SU-DHL-6 (cell line): ENCODE data around the gene MDFI.

ENCODE experiments used
- H2AFZ ChIP-seq: fragments of 200-600 bp; sonication (generic); 2 replicates; pipeline ENCODE4 v1.6.1; 2014; ENCODE audit warnings: low read depth, mild to moderate bottlenecking, moderate library complexity, mixed read lengths, antibody characterized with exemption, low read length; ENCODE audit not compliant: severe bottlenecking
- H3F3A ChIP-seq: fragments of 200-600 bp; shearing (Covaris generic); 2 replicates; pipeline ENCODE4 v1.6.0; 2016; ENCODE audit warnings: antibody characterized with exemption, mild to moderate bottlenecking; ENCODE audit not compliant: insufficient read depth
- H3K27ac ChIP-seq: fragments of 200-600 bp; sonication (generic); 2 replicates; pipeline ENCODE4 v1.5.1; 2016; ENCODE audit warnings: low read depth, mild to moderate bottlenecking, low read length, moderate library complexity, mixed read lengths
- H3K27me3 ChIP-seq: fragments of 200-600 bp; sonication (generic), shearing (Covaris generic); 2 replicates; pipeline ENCODE4 v1.6.0; 2014; ENCODE audit warnings: mild to moderate bottlenecking, low read length
- H3K36me3 ChIP-seq: fragments of 200-600 bp; sonication (generic); 2 replicates; pipeline ENCODE4 v1.6.1; 2014; ENCODE audit warnings: mild to moderate bottlenecking, low read length, mixed read lengths
- H3K4me2 ChIP-seq: fragments of 300-600, 200-600 bp; shearing (Covaris generic), sonication (generic); 2 replicates; pipeline ENCODE4 v1.6.0; 2014; ENCODE audit warnings: low read length, low read depth, mild to moderate bottlenecking; ENCODE audit not compliant: poor library complexity, severe bottlenecking
- H3K4me3 ChIP-seq: fragments of 200-600 bp; sonication (generic); 2 replicates; pipeline ENCODE4 v1.5.1; 2014; ENCODE audit warnings: antibody characterized with exemption, low read length, mild to moderate bottlenecking, mixed read lengths; ENCODE audit not compliant: insufficient read depth, poor library complexity, severe bottlenecking
- H3K79me2 ChIP-seq: fragments of 200-600 bp; sonication (generic); 2 replicates; pipeline ENCODE4 v1.6.1; 2014; ENCODE audit warnings: mild to moderate bottlenecking, low read length, moderate library complexity; ENCODE audit not compliant: insufficient read depth
- H3K9ac ChIP-seq: fragments of 200-600 bp; sonication (generic); 2 replicates; pipeline ENCODE4 v1.7.0; 2014; ENCODE audit warnings: mild to moderate bottlenecking, low read length
- H3K9me2 ChIP-seq: fragments of 200-600 bp; sonication (generic); replicated peaks from 2 replicates; pipeline ENCODE4 v1.6.1; 2014; ENCODE audit warnings: low read length; ENCODE audit not compliant: insufficient read depth
- H3K9me3 ChIP-seq: fragments of 200-600 bp; sonication (generic); 2 replicates; pipeline ENCODE4 v1.6.1; 2014; ENCODE audit warnings: low read length, mixed read lengths; ENCODE audit not compliant: insufficient read depth
- H4K20me1 ChIP-seq: fragments of 200-600 bp; sonication (generic); 2 replicates; pipeline ENCODE4 v1.6.1; 2014; ENCODE audit warnings: low read depth, mild to moderate bottlenecking, antibody characterized with exemption, low read length, moderate library complexity, mixed read lengths
- CTCF ChIP-seq: fragments of 200-600 bp; sonication (generic); IDR thresholded peaks from one replicate; pipeline ENCODE4 v1.5.1; 2017; ENCODE audit warnings: antibody characterized with exemption, mild to moderate bottlenecking, low read length, moderate library complexity; ENCODE audit not compliant: insufficient read depth, poor library complexity, severe bottlenecking
- EZH2phosphoT487 ChIP-seq: fragments of 200-600 bp; sonication (generic), shearing (Covaris generic); conservative IDR thresholded peaks from 2 replicates; pipeline ENCODE4 v1.6.1; 2018; ENCODE audit warnings: mild to moderate bottlenecking, antibody characterized with exemption, low read length, moderate library complexity, mixed read lengths

MDFI gene

GRCh38 chr6:41596807-41597206 lies 41.5 kb upstream of the MDFI start:
- H3K27me3 ChIP-seq: no peaks in the 10 kb centered on the region
- H3K9me3 ChIP-seq: no peaks in the 10 kb centered on the region
- no peak overlapping the region for H3K9ac ChIP-seq
- H3K4me3 ChIP-seq: no peak overlapping the region
- H3K4me2 ChIP-seq: no peak overlapping the region
- no peak overlapping the region for H2AFZ ChIP-seq
- no peaks in the 10 kb centered on the region for H3K79me2 ChIP-seq
- no peak overlapping the region for H3K27ac ChIP-seq
- no peaks in the 10 kb centered on the region for H3K9me2 ChIP-seq
- TF ChIP-seq CTCF: no peak
- no peak for TF ChIP-seq EZH2phosphoT487
- H3F3A ChIP-seq: no peaks in the 10 kb centered on the region
- no peaks in the 10 kb centered on the region for H3K36me3 ChIP-seq
- no peaks in the 10 kb centered on the region for H4K20me1 ChIP-seq

DNA sequence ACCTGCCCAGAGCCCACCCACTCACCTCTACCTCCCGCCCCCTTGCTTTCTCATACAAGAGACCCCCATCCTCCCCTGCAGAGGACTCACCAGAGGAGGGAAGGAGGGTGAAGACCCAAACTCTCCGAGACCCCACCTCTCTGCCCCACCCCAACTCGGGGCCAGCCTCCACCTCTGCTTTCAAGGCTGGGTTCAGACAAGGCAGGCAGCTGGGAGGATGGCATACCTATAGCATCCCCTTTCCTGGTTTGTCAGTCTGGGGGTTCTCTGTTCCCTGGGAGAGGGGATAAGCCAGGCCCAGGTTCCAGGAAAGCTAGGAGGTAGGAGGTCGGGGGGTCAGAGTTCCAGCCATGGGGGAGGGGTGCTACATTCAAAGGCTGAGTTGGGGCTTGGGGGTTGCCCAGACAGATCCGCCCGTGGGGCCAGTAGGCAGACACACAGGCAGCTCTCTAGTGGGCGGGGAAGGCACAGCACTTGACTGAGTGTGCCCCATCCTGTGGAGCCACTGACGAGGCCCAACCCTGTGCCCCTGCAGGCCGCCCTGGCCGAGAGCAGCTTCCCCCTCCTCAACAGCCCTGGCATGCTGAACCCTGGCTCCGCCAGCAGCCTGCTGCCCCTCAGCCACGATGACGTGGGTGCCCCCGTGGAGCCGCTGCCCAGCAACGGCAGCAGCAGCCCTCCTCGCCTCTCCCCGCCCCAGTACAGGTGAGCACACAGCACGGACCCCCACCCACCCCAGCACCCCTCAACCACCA lies 40.8 kb upstream of the MDFI start:
- H4K20me1 ChIP-seq: no peaks in the 10 kb centered on the region
- no peak overlapping the region for H3K4me3 ChIP-seq
- H3K36me3 ChIP-seq: no peaks in the 10 kb centered on the region
- H3K9me3 ChIP-seq: no peaks in the 10 kb centered on the region
- TF ChIP-seq CTCF (no peak), EZH2phosphoT487 (no peak)
- H3K79me2 ChIP-seq: no peaks in the 10 kb centered on the region
- H3K27ac ChIP-seq: no peak overlapping the region
- no peaks in the 10 kb centered on the region for H3K27me3 ChIP-seq
- no peak overlapping the region for H3K4me2 ChIP-seq
- H2AFZ ChIP-seq: no peak overlapping the region
- no peaks in the 10 kb centered on the region for H3K9me2 ChIP-seq
- H3F3A ChIP-seq: no peaks in the 10 kb centered on the region
- no peak overlapping the region for H3K9ac ChIP-seq

GRCh38 chr6:41598670-41599014 lies 39.6 kb upstream of the MDFI start:
- Histone ChIP-seq H3F3A (no peaks in the 10 kb centered on the region), H2AFZ (no peak overlapping the region), H3K27me3 (no peaks in the 10 kb centered on the region), H3K4me3 (no peak overlapping the region), H3K9me3 (no peaks in the 10 kb centered on the region), H3K9ac (no peak overlapping the region), H4K20me1 (no peaks in the 10 kb centered on the region), H3K4me2 (no peak overlapping the region), H3K36me3 (no peaks in the 10 kb centered on the region), H3K9me2 (no peaks in the 10 kb centered on the region), H3K79me2 (no peaks in the 10 kb centered on the region), H3K27ac (no peak overlapping the region)
- TF ChIP-seq EZH2phosphoT487 (no peak), CTCF (no peak)
